NCI-H345 treated with DMSO at 0.1 percent for 48 hours (cell line): ENCODE results near the gene NIT1.

ENCODE experiments used
- DNase-seq: peaks from one replicate; lab custom pipeline; 2025; ENCODE audit not compliant: unreplicated experiment; lab: John Stamatoyannopoulos, UW

NIT1 gene

DNA sequence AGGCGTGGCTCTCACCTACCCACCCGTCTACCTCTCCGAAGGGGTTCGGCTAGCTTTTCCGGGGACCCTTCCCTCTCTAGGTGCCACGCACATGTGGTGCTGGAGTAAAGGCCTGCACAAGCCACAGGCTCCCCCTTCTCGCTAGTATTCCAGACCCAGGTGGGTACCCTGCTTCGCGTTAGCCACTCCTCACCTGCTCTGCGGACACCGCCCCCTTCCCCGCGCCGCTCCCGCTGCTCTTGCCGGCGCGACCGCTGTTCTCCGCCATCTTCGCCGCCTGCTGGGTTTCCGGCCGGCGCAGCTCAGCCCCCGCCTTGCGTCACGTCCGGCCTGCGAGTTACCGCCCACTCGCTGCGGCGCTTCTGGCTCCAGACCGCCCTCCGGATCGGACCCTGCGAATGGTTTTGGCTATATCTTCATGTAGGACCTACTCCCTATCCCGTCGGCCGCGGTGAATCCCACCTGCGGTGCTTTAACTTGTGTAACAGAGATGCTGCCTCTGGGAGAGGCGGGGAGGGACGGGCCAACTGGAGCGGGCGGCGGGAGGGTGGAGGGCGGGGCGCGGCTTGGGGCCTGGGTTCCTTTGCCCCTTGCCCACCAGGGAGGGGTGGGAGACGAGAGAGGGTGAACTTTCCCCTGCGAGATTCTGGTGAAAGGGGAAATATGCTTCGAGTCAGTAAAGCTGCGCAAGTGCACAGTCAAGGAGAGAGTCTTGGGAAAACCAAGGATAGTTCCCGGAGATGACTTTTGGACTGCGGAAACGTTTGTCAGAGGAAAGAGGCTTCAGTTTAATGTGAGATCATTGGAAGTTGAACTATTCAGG lies at the start of gene NIT1, which contains the start of gene PFDN2:
Gene NIT1 (plus strand): TSS at position 347 of the 823 bp plus-strand sequence. CDS start 72 bp downstream, at position 419.
Gene PFDN2 (minus strand): TSS at position 279 of the 823 bp plus-strand sequence. CDS start 11 bp downstream, at position 268.
- DNase-seq, result peak; percentile 87

- no peak for DNase-seq
Observed at GRCh38 chr1:161068306-161069234, 49.3 kb upstream of the NIT1 start.

GRCh38 chr1:161069241-161069640 lies 48.7 kb upstream of the NIT1 start:
- DNase-seq, result no peak

DNA sequence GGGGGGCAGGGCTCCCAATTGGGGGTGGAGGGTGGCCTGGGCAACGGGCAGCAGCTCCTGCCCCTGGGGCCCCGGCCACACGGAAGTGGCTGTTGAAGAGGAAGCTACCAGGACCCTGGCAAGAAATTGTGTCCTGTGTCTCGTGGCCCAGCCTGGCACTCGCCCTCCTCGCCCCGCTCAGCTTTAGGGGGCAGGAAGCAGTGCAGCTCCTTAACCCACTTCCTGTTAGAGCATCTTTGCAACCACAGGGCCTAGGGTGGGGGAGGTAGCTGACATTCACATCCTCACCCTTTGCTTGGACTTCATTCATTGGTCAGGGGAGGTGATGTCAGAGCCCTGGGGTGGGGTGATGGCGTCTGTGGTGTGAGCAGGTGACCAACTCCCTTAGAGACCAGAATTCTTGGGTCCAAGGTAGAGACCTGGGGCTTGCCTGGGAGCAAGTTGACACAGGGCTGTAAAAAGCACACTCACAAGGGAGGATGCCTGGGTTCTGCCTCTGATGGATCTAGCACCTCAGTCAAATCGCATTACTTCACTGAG lies 48.1 kb upstream of the NIT1 start, which contains the start of gene ARHGAP30:
Gene ARHGAP30 (minus strand): TSS at position 161 of the 540 bp plus-strand sequence. CDS start 267 bp downstream, outside the sequence.
- DNase-seq, result no peak

GRCh38 chr1:161070761-161071160 lies 47.1 kb upstream of the NIT1 start:
- DNase-seq, result no peak

- DNase-seq, result no peak
Observed at GRCh38 chr1:161071886-161072371, 46.0 kb upstream of the NIT1 start.

- DNase-seq, result no peak
Observed at GRCh38 chr1:161072751-161073449, 45.0 kb upstream of the NIT1 start.

GRCh38 chr1:161073474-161074121 lies 44.3 kb upstream of the NIT1 start:
- DNase-seq, result no peak

GRCh38 chr1:161074676-161075368 lies 43.1 kb upstream of the NIT1 start:
- no peak for DNase-seq

GRCh38 chr1:161076410-161076809 lies 41.5 kb upstream of the NIT1 start:
- DNase-seq, result no peak

DNA sequence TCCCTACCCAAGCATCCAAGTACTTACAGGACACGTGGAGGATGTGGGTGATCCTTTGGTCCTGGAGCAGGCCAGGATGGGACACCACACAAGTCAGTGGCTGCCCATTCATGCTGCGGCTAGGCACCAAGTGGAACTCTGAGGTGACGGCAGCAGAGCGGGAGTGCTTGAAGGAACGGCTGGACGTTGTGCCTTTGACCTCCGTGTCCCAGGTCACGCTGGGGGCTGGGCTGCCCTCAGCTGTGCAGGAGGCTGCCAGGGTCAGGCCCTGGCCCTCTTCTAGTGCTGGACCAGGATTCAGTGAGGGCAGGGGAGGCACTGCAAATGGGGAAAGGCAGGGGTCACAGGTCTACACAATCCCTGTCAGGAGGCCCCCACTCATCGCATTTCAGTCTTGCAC lies 40.5 kb upstream of the NIT1 start:
- DNase-seq, result no peak

- no peak for DNase-seq
Observed at GRCh38 chr1:161079436-161080110, 38.3 kb upstream of the NIT1 start.

GRCh38 chr1:161080441-161081405 lies 37.2 kb upstream of the NIT1 start:
- DNase-seq, result no peak

DNA sequence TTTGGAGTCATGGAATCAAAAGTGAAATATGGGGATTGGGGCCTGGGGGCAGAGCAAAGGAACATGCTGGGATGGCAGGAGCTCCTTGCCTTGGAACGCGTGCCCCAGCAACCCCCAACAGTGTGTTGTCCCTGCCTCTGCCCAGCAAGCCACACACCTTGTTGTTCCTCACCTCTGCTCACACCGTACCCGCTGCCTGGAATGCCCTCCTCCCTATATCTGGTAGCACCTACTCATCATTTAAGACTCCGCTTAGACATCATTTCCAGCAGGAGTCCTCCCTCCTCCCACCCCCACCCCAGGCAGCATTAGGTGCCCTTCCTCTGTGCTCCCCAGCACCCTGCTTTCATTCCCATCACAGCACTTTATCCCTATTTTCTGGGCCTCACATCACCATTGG lies 36.4 kb upstream of the NIT1 start:
- no peak for DNase-seq

DNA sequence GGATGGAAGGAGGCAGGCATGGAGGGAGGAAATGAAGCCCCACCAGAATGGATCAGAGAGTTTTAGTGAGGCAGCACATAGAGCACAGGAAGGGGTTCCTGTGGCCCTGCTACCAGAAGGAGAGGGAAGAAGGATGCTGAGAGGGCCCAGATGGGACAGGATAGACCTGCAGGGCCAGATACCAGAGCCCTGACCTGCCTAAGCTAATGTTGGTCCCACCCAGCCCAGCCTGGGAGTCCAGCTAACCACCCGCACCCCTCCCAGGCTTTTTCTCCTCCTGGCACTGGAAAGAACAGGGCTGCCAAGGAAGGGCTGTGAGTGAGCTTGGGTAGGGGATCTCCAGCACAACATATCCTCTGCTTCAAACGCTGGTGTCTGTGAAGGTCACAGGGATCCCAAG lies 35.4 kb upstream of the NIT1 start:
- DNase-seq, result no peak

DNA sequence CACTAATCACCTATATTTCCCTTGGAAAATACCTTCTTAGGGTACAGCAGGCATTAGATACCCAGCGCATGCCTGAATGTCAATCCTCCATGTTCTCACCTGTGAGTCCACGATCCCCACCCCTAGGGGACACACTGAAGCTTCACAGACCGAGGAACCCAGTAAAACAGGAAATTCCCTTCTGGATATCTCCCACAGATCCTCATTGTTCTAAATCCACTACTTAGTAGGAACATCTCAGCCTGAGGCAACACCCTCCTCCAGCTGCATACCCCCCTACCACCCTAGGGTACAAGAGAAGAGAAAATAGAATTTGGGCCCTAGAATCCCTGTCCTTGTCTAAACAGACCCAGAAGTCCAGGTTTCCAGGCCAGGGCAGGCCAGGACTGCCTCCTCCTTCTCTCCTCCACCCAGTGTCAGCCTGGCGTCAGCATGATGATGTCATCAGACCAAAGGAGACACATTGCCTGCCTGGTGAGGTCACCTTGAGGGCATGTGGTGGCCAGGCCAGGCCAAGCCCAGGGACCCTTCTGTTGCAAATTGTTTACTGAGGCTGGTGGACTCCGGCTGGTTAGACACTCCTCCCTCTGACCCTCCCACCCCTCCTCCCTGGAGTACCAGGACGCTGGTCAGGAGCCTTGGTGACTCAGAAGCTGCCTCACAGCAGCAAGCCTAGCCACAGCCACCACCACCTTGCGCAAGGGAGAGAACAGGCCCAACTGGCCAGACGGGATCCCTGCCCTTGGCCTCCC lies 34.7 kb upstream of the NIT1 start:
- DNase-seq, result no peak
